HepG2 (cell line): ENCODE results near the gene BUD23. TPM values are rescaled to one million over a fixed set of nuclear protein-coding genes. Genes with fewer than 3 reads are reported as not detected.

ENCODE experiments used
- ERF ChIP-seq: IDR thresholded peaks from 2 replicates; pipeline ENCODE4 v1.6.1; 2018; ENCODE audit warnings: missing biosample characterization, missing genetic modification reagents
- GPN1 ChIP-seq: sonication (generic); formaldehyde crosslinking; IDR thresholded peaks from 2 replicates; pipeline ENCODE4 v1.5.1; 2020; ENCODE audit warnings: missing genetic modification reagents, borderline replicate concordance
- NFIB ChIP-seq: sonication (generic); formaldehyde crosslinking; IDR thresholded peaks from 2 replicates; pipeline ENCODE4 v1.9.0; 2021; ENCODE audit warnings: missing genetic modification reagents, mild to moderate bottlenecking, borderline replicate concordance
- ZC3H4 ChIP-seq: sonication (generic); formaldehyde crosslinking; IDR thresholded peaks from 2 replicates; pipeline ENCODE4 v1.4.0; 2020; ENCODE audit warnings: missing genetic modification reagents, borderline replicate concordance
- ZNF136 ChIP-seq: sonication (generic); formaldehyde crosslinking; IDR thresholded peaks from 2 replicates; pipeline ENCODE4 v1.8.1; 2022; ENCODE audit warnings: low read depth, mild to moderate bottlenecking, moderate library complexity, missing genetic modification reagents
- ZNF235 ChIP-seq: sonication (generic); formaldehyde crosslinking; IDR thresholded peaks from 2 replicates; pipeline ENCODE4 v1.8.1; 2023; ENCODE audit warnings: mild to moderate bottlenecking, missing genetic modification reagents, borderline replicate concordance
- ZNF263 ChIP-seq: sonication (generic); formaldehyde crosslinking; IDR thresholded peaks from 2 replicates; pipeline ENCODE4 v1.4.0; 2020; ENCODE audit warnings: missing genetic modification reagents
- ZNF468 ChIP-seq: sonication (generic); formaldehyde crosslinking; IDR thresholded peaks from 2 replicates; pipeline ENCODE4 v1.8.0; 2022; ENCODE audit warnings: mild to moderate bottlenecking, moderate library complexity, missing genetic modification reagents
- ZNF619 ChIP-seq: sonication (generic); formaldehyde crosslinking; IDR thresholded peaks from 2 replicates; pipeline ENCODE4 v1.4.0; 2020; ENCODE audit warnings: mild to moderate bottlenecking, missing genetic modification reagents
- polyA plus RNA-seq, 8 experiments: library from polyadenylated mRNA; depleted of rRNA in 3 of 8; stranded (reverse) in 7 of 8; unstranded in 1 of 8; fragments of >200 nt; fragmentation: Illumina TruSeq in 4 of 8; extraction: Trizol in 4 of 8; gene quantifications; 2 replicates each; pipeline versions ENCODE4 v1.2.1 to v1.2.3, GENCODE V29; 2011 to 2016; ENCODE audit warnings: low read depth in 4 of 8, missing spikeins in 1 of 8, mixed read lengths in 1 of 8; ENCODE audit not compliant: insufficient read depth in 1 of 8
- total RNA-seq, 5 experiments: library from RNA; depleted of rRNA; stranded (reverse); fragments of >200 nt; fragmentation: Illumina TruSeq; extraction: Trizol; gene quantifications; 2 replicates each; pipeline ENCODE4 v1.2.3, GENCODE V29; 2016; ENCODE audit warnings: low read depth in 1 of 5
- TF ChIP-seq, protein P1 (sequence below): sonication (generic); formaldehyde crosslinking; IDR thresholded peaks from 2 replicates; pipeline ENCODE4 v1.5.0; 2020; ENCODE audit warnings: mild to moderate bottlenecking, missing genetic modification reagents
- TF ChIP-seq, protein P2 (sequence below): sonication (generic); formaldehyde crosslinking; conservative IDR thresholded peaks from 2 replicates; pipeline ENCODE4 v1.4.0; 2020; ENCODE audit warnings: missing genetic modification reagents
- TF ChIP-seq, protein P3 (sequence below): sonication (generic); formaldehyde crosslinking; IDR thresholded peaks from 2 replicates; pipeline ENCODE4 v1.4.0; 2020; ENCODE audit warnings: missing genetic modification reagents
- TF ChIP-seq, protein P4 (sequence below): sonication (generic); formaldehyde crosslinking; IDR thresholded peaks from 2 replicates; pipeline ENCODE4 v1.9.0; 2021; ENCODE audit warnings: missing genetic modification reagents, borderline replicate concordance

Gene BUD23
- total and polyA plus RNA-seq, 2 of the 13 experiments (the other 11 are each of a cell fraction or from before 2014, with no cell fraction given), result 47.5 to 54.5 TPM

DNA sequence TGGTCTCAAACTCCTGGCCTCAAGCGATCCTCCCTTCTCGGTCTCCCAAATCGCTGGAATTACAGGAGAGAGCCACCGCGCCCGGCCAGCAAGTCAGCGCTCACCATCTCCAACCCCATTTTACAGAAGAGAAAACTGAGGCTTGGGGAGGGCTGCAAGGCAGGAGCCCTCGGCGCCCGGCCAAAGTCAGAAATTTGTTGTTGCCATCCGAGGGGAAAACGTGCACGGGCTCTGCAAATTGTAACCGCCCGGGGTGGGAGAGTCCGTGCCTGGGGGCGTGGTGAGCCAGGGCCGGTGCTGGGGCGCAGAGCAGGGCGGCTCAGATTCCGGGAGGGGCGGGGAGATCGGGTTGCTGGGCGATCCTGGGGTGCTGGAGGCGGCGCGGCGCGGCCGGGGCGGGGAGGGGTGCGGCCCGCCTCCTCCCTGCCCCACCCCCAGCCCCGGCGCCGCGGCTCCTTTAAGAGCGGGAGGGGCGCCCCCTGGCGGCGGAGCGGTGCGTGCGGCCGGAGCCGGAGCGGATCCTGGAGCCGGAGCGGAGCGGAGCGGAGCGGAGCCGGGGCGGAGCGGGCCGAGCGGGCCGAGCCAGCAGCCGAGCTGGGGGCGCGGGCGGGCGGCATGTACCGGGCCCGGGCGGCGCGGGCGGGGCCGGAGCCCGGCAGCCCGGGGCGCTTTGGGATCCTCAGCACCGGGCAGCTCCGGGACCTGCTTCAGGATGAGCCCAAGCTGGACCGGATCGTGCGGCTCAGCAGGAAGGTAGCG, 15.9 kb upstream of the BUD23 start, which contains the start of gene VPS37D (continued):
- TF ChIP-seq, protein P1, sequence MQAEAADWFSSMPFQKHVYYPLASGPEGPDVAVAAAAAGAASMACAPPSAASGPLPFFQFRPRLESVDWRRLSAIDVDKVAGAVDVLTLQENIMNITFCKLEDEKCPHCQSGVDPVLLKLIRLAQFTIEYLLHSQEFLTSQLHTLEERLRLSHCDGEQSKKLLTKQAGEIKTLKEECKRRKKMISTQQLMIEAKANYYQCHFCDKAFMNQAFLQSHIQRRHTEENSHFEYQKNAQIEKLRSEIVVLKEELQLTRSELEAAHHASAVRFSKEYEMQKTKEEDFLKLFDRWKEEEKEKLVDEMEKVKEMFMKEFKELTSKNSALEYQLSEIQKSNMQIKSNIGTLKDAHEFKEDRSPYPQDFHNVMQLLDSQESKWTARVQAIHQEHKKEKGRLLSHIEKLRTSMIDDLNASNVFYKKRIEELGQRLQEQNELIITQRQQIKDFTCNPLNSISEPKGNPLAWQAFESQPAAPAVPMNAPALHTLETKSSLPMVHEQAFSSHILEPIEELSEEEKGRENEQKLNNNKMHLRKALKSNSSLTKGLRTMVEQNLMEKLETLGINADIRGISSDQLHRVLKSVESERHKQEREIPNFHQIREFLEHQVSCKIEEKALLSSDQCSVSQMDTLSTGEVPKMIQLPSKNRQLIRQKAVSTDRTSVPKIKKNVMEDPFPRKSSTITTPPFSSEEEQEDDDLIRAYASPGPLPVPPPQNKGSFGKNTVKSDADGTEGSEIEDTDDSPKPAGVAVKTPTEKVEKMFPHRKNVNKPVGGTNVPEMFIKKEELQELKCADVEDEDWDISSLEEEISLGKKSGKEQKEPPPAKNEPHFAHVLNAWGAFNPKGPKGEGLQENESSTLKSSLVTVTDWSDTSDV, result no peak
- TF ChIP-seq ERF, result 0 out of 2 replicates have a peak, but pooled peaks have one; percentile 30
- TF ChIP-seq ZNF263 (CRISPR knock-in tag), result no peak
- no peak for TF ChIP-seq GPN1 (CRISPR knock-in tag)
- no peak for TF ChIP-seq ZNF235 (CRISPR knock-in tag)
- TF ChIP-seq, protein P2, sequence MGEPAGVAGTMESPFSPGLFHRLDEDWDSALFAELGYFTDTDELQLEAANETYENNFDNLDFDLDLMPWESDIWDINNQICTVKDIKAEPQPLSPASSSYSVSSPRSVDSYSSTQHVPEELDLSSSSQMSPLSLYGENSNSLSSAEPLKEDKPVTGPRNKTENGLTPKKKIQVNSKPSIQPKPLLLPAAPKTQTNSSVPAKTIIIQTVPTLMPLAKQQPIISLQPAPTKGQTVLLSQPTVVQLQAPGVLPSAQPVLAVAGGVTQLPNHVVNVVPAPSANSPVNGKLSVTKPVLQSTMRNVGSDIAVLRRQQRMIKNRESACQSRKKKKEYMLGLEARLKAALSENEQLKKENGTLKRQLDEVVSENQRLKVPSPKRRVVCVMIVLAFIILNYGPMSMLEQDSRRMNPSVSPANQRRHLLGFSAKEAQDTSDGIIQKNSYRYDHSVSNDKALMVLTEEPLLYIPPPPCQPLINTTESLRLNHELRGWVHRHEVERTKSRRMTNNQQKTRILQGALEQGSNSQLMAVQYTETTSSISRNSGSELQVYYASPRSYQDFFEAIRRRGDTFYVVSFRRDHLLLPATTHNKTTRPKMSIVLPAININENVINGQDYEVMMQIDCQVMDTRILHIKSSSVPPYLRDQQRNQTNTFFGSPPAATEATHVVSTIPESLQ (CRISPR knock-in tag), result no peak
- TF ChIP-seq NFIB (CRISPR knock-in tag), result no peak
- TF ChIP-seq, protein P3, sequence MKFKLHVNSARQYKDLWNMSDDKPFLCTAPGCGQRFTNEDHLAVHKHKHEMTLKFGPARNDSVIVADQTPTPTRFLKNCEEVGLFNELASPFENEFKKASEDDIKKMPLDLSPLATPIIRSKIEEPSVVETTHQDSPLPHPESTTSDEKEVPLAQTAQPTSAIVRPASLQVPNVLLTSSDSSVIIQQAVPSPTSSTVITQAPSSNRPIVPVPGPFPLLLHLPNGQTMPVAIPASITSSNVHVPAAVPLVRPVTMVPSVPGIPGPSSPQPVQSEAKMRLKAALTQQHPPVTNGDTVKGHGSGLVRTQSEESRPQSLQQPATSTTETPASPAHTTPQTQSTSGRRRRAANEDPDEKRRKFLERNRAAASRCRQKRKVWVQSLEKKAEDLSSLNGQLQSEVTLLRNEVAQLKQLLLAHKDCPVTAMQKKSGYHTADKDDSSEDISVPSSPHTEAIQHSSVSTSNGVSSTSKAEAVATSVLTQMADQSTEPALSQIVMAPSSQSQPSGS (CRISPR knock-in tag), result no peak
- TF ChIP-seq ZNF136 (CRISPR knock-in tag), result peak; percentile 60; the same call in 1 of the 2 replicates
- TF ChIP-seq ZNF468 (CRISPR knock-in tag), result no peak
- no peak for TF ChIP-seq ZNF619 (CRISPR knock-in tag)
- TF ChIP-seq, protein P4, sequence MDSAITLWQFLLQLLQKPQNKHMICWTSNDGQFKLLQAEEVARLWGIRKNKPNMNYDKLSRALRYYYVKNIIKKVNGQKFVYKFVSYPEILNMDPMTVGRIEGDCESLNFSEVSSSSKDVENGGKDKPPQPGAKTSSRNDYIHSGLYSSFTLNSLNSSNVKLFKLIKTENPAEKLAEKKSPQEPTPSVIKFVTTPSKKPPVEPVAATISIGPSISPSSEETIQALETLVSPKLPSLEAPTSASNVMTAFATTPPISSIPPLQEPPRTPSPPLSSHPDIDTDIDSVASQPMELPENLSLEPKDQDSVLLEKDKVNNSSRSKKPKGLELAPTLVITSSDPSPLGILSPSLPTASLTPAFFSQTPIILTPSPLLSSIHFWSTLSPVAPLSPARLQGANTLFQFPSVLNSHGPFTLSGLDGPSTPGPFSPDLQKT (CRISPR knock-in tag), result no peak
- TF ChIP-seq ZC3H4 (CRISPR knock-in tag), result no peak
